H9 (cell line): ENCODE results near the gene CLIP4. TPM values are rescaled to one million over a fixed set of nuclear protein-coding genes. Genes with fewer than 3 reads are reported as not detected.

Source experiments
- DNase-seq: peaks from one replicate; pipeline ENCODE4 v3.0.0-alpha.2; 2017
- H2AFZ ChIP-seq: one replicate; pipeline ENCODE4 v1.6.1; 2013; ENCODE audit warnings: mild to moderate bottlenecking, low read length, control low read depth, moderate library complexity
- H2AK5ac ChIP-seq: 2 replicates; pipeline ENCODE4 v1.6.1; 2013; ENCODE audit warnings: low read length, control low read depth, mixed read lengths; ENCODE audit not compliant: insufficient read length
- H2BK120ac ChIP-seq: one replicate; pipeline ENCODE4 v1.6.1; 2013; ENCODE audit warnings: low read depth, mild to moderate bottlenecking, low read length, control low read depth, inconsistent platforms; ENCODE audit not compliant: poor library complexity, severe bottlenecking
- H2BK12ac ChIP-seq: 2 replicates; pipeline ENCODE4 v1.6.1; 2013; ENCODE audit warnings: low read length, control low read depth, mixed read lengths, low read depth; ENCODE audit not compliant: insufficient read length
- H2BK15ac ChIP-seq: 2 replicates; pipeline ENCODE4 v1.6.1; 2013; ENCODE audit warnings: low read depth, low read length, control low read depth
- H2BK20ac ChIP-seq: one replicate; pipeline ENCODE4 v1.6.1; 2013; ENCODE audit warnings: low read depth, mild to moderate bottlenecking, low read length, control low read depth, inconsistent platforms; ENCODE audit not compliant: poor library complexity, severe bottlenecking
- H2BK5ac ChIP-seq: 2 replicates; pipeline ENCODE4 v1.6.1; 2013; ENCODE audit warnings: low read length, control low read depth, mixed read lengths; ENCODE audit not compliant: insufficient read length
- H3K14ac ChIP-seq: 2 replicates; pipeline ENCODE4 v1.6.1; 2013; ENCODE audit warnings: low read length, control low read depth; ENCODE audit not compliant: insufficient read depth
- H3K18ac ChIP-seq: 2 replicates; pipeline ENCODE4 v1.6.1; 2013; ENCODE audit warnings: low read depth, mild to moderate bottlenecking, mixed read lengths, low read length, control low read depth; ENCODE audit not compliant: insufficient read length
- H3K23ac ChIP-seq: 2 replicates; pipeline ENCODE4 v1.6.1; 2013; ENCODE audit warnings: low read length, control low read depth, mixed read lengths, low read depth; ENCODE audit not compliant: insufficient read length
- H3K23me2 ChIP-seq: 2 replicates; pipeline ENCODE4 v1.6.1; 2013; ENCODE audit warnings: low read depth, mild to moderate bottlenecking, mixed read lengths, low read length, control low read depth; ENCODE audit not compliant: insufficient read length, poor library complexity, severe bottlenecking
- H3K27ac ChIP-seq: 2 replicates; pipeline ENCODE4 v1.5.1; 2013; ENCODE audit warnings: low read length, control low read depth, mixed read lengths, low read depth; ENCODE audit not compliant: insufficient read length
- H3K27me3 ChIP-seq: 2 replicates; pipeline ENCODE4 v1.6.1; 2013; ENCODE audit warnings: low read length, control low read depth, inconsistent platforms; ENCODE audit not compliant: insufficient read depth
- H3K4ac ChIP-seq: 2 replicates; pipeline ENCODE4 v1.6.1; 2013; ENCODE audit warnings: low read depth, mild to moderate bottlenecking, control low read depth, inconsistent platforms, low read length, moderate library complexity
- H3K4me1 ChIP-seq: 2 replicates; pipeline ENCODE4 v1.6.1; 2013; ENCODE audit warnings: low read length, control low read depth, inconsistent platforms; ENCODE audit not compliant: insufficient read depth
- H3K4me2 ChIP-seq: 2 replicates; pipeline ENCODE4 v1.6.1; 2013; ENCODE audit warnings: low read length, control low read depth, mixed read lengths; ENCODE audit not compliant: insufficient read length, insufficient read depth
- H3K56ac ChIP-seq: 2 replicates; pipeline ENCODE4 v1.6.1; 2013; ENCODE audit warnings: low read depth, mild to moderate bottlenecking, mixed read lengths, low read length, control low read depth; ENCODE audit not compliant: insufficient read length
- H3K79me1 ChIP-seq: 2 replicates; pipeline ENCODE4 v1.6.1; 2013; ENCODE audit warnings: low read depth, mild to moderate bottlenecking, moderate library complexity, low read length, control low read depth, inconsistent platforms; ENCODE audit not compliant: insufficient read depth, poor library complexity, severe bottlenecking
- H3K79me2 ChIP-seq: 2 replicates; pipeline ENCODE4 v1.6.1; 2013; ENCODE audit warnings: low read length, control low read depth, inconsistent platforms; ENCODE audit not compliant: insufficient read depth
- H3K9ac ChIP-seq: 2 replicates; pipeline ENCODE4 v1.6.1; 2013; ENCODE audit warnings: low read length, control low read depth, mixed read lengths; ENCODE audit not compliant: insufficient read length; ENCODE audit errors: extremely low read depth
- H3K9me3 ChIP-seq: one replicate; pipeline ENCODE4 v1.6.1; 2013; ENCODE audit warnings: low read depth, low read length, inconsistent platforms; ENCODE audit not compliant: control insufficient read depth
- H3T11ph ChIP-seq: one replicate; pipeline ENCODE4 v1.6.1; 2013; ENCODE audit warnings: mild to moderate bottlenecking, low read length, control low read depth, inconsistent platforms
- H4K20me1 ChIP-seq: one replicate; pipeline ENCODE4 v1.6.1; 2013; ENCODE audit not compliant: control insufficient read depth, insufficient read length, insufficient read depth
- H4K5ac ChIP-seq: 2 replicates; pipeline ENCODE4 v1.6.1; 2013; ENCODE audit warnings: low read depth, mild to moderate bottlenecking, mixed read lengths, low read length, control low read depth; ENCODE audit not compliant: insufficient read length
- H4K8ac ChIP-seq: replicated peaks from 2 replicates; pipeline ENCODE4 v1.6.1; 2013; ENCODE audit warnings: low read length, control low read depth, mixed read lengths, low read depth; ENCODE audit not compliant: insufficient read length
- H4K91ac ChIP-seq: 2 replicates; pipeline ENCODE4 v1.6.1; 2013; ENCODE audit warnings: low read depth, mild to moderate bottlenecking, moderate library complexity, mixed read lengths, low read length, control low read depth; ENCODE audit not compliant: insufficient read length
- H3K27ac Mint-ChIP-seq, 3 experiments: 2 replicates in 2 of 3; 3 replicates in 1 of 3; pipeline ENCODE4 v1.8.0; 2020 to 2021; ENCODE audit warnings: mixed read lengths in 3 of 3, mild to moderate bottlenecking in 1 of 3, moderate library complexity in 1 of 3
- H3K27me3 Mint-ChIP-seq: 2 replicates; pipeline ENCODE4 v1.8.0; 2021; ENCODE audit warnings: low read depth, mild to moderate bottlenecking, moderate library complexity, mixed read lengths
- H3K36me3 Mint-ChIP-seq, 3 experiments: 2 replicates in 2 of 3; 3 replicates in 1 of 3; pipeline ENCODE4 v1.8.0; 2020 to 2021; ENCODE audit warnings: low read depth in 3 of 3, mixed read lengths in 3 of 3; ENCODE audit not compliant: insufficient read depth in 1 of 3
- H3K4me1 Mint-ChIP-seq, 2 experiments: 2 replicates each; pipeline ENCODE4 v1.8.0; 2020; ENCODE audit warnings: mixed read lengths in 2 of 2
- H3K4me3 Mint-ChIP-seq, 2 experiments: 2 replicates in 1 of 2; 3 replicates in 1 of 2; pipeline ENCODE4 v1.8.0; 2020 to 2021; ENCODE audit warnings: mild to moderate bottlenecking in 2 of 2, mixed read lengths in 2 of 2, moderate library complexity in 1 of 2
- H3K9me3 Mint-ChIP-seq, 2 experiments: 2 replicates in 1 of 2; 3 replicates in 1 of 2; pipeline ENCODE4 v1.8.0; 2020; ENCODE audit warnings: mild to moderate bottlenecking in 2 of 2, mixed read lengths in 2 of 2, moderate library complexity in 1 of 2
- CTCF ChIP-seq: fragments of 200-600 bp; sonication (generic); conservative IDR thresholded peaks from 3 replicates; pipeline ENCODE4 v1.8.0; 2021; ENCODE audit warnings: antibody characterized with exemption, mild to moderate bottlenecking
- WGBS: extraction: QIAGEN DNeasy Blood & Tissue Kit; methylation state at CpG from one replicate; pipeline ENCODE4 v1.1.7; 2013; ENCODE audit warnings: missing lambda C conversion rate, low lambda C conversion rate, mixed read lengths; ENCODE audit not compliant: insufficient read length; ENCODE audit errors: extremely low coverage; 5-methylcytosine and 5-hydroxymethylcytosine counted together
- total RNA-seq: library from RNA; stranded (reverse); gene quantifications from 2 replicates; pipeline ENCODE4 v1.2.1, GENCODE V29; 2021

CLIP4 gene
- total RNA-seq, 1 experiment from 2014 or later = 0.66 TPM

GRCh38 chr2:29225814-29226213 lies 110.6 kb downstream of the CLIP4 start:
- Histone ChIP-seq H3K4me1 (no peaks in the 10 kb centered on the region), H3K4me2 (no peak overlapping the region), H2BK5ac (no peak overlapping the region), H3K9ac (no peak overlapping the region), H3K9me3 (no peaks in the 10 kb centered on the region), H3K79me2 (no peaks in the 10 kb centered on the region), H2BK12ac (no peak overlapping the region), H3K23me2 (no peaks in the 10 kb centered on the region), H2AFZ (no peak overlapping the region), H3K56ac (no peak overlapping the region), H3K27ac (no peak overlapping the region), H3K23ac (no peak overlapping the region), H3K14ac (no peak overlapping the region), H2BK20ac (no peak overlapping the region), H2AK5ac (no peak overlapping the region), H3T11ph (no peak overlapping the region), H2BK15ac (no peak overlapping the region), H2BK120ac (no peak overlapping the region), H4K20me1 (no peaks in the 10 kb centered on the region), H4K91ac (no peak overlapping the region), H4K5ac (no peak overlapping the region), H3K27me3 (no peaks in the 10 kb centered on the region), H3K4ac (no peak overlapping the region), H3K18ac (no peak overlapping the region), H3K79me1 (no peaks in the 10 kb centered on the region), H4K8ac (no peak overlapping the region)
- TF ChIP-seq CTCF = peak; percentile 32; the same call in 2 of the 3 replicates
- no CpG with 5 or more reads among the region's 8 CpGs for WGBS
- peaks cover 8% of the 10 kb centered on the region; the same call in 1 of the 2 replicates for H3K27me3 Mint-ChIP-seq
- no peaks in the 10 kb centered on the region for H3K36me3 Mint-ChIP-seq
- H3K4me1 Mint-ChIP-seq = peaks cover 3 to 8% of the 10 kb centered on the region in 2 experiments
- H3K4me3 Mint-ChIP-seq = no peak overlapping the region
- no peak overlapping the region; a peak in 1 of 7 replicates for H3K27ac Mint-ChIP-seq
- peak; percentile 48 for DNase-seq
- H3K9me3 Mint-ChIP-seq = no peaks in the 10 kb centered on the region
